Astrocyte of the cerebellum (primary cell): ENCODE data around the gene MEI1.
"Not testable (repeated sequence)": the region's sequence is repeated elsewhere in the genome, so short reads cannot be mapped to it uniquely, and the experiment has no call there.

Experiments used
- DNase-seq: peaks from one replicate; pipeline ENCODE4 v3.0.0-alpha.2; 2011; ENCODE audit warnings: low read depth
- H3K4me3 ChIP-seq: 2 replicates; pipeline ENCODE4 v1.5.1; 2011; ENCODE audit warnings: mild to moderate bottlenecking, low read depth, low read length, moderate library complexity
- in situ Hi-C: cut with HindIII; loops from 2 replicates; pipeline ENCODE4 v1.10.0; 2017; ENCODE audit warnings: low sequenced_read_pairs
- TF ChIP-seq, protein P1 (sequence below): IDR thresholded peaks from 2 replicates; pipeline ENCODE4 v1.5.1; 2012; ENCODE audit warnings: low read length, low read depth, moderate library complexity, mild to moderate bottlenecking; ENCODE audit errors: missing control alignments

Gene MEI1

GRCh38 chr22:41732096-41732772 lies 32.9 kb downstream of the MEI1 start:
- TF ChIP-seq, protein P1, sequence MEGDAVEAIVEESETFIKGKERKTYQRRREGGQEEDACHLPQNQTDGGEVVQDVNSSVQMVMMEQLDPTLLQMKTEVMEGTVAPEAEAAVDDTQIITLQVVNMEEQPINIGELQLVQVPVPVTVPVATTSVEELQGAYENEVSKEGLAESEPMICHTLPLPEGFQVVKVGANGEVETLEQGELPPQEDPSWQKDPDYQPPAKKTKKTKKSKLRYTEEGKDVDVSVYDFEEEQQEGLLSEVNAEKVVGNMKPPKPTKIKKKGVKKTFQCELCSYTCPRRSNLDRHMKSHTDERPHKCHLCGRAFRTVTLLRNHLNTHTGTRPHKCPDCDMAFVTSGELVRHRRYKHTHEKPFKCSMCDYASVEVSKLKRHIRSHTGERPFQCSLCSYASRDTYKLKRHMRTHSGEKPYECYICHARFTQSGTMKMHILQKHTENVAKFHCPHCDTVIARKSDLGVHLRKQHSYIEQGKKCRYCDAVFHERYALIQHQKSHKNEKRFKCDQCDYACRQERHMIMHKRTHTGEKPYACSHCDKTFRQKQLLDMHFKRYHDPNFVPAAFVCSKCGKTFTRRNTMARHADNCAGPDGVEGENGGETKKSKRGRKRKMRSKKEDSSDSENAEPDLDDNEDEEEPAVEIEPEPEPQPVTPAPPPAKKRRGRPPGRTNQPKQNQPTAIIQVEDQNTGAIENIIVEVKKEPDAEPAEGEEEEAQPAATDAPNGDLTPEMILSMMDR: no peak
- in situ Hi-C loops: no loop called here
- DNase-seq: no peak
- H3K4me3 ChIP-seq: no peak overlapping the region

DNA sequence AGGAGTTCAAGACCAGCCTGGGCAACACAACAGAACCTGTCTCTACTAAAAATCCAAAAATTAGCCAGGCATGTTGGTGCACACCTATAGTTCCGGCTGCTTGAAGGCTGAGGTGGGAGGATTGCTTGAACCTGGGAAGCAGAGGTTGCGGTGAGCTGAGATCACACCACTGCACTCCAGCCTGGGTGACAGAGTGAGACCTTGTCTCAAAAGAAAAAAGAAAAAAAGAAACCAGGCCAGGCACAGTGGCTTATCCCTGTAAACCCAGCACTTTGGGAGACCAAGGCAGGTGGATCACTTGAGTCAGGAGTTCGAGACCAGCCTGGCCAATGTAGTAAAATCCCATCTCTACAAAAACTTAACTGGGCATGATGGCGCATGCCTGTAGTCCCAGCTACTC lies 33.9 kb downstream of the MEI1 start:
- in situ Hi-C loops, DNase-seq, H3K4me3 ChIP-seq: not testable (repeated sequence)

- in situ Hi-C loops: no loop called here
- TF ChIP-seq, protein P1: no peak
- no peak overlapping the region for H3K4me3 ChIP-seq
- no peak for DNase-seq
These were observed 40.3 kb downstream of the MEI1 start for GRCh38 chr22:41739576-41739975.

- H3K4me3 ChIP-seq: no peak overlapping the region
- TF ChIP-seq, protein P1: peak; percentile 16
- no peak for DNase-seq
- in situ Hi-C loops: loop anchor here (5.0 kb wide), 3 partner anchors 34 to 154 kb away; partner anchors contain the start of gene MEI1
These were observed 43.6 kb downstream of the MEI1 start for GRCh38 chr22:41742918-41743317.

DNA sequence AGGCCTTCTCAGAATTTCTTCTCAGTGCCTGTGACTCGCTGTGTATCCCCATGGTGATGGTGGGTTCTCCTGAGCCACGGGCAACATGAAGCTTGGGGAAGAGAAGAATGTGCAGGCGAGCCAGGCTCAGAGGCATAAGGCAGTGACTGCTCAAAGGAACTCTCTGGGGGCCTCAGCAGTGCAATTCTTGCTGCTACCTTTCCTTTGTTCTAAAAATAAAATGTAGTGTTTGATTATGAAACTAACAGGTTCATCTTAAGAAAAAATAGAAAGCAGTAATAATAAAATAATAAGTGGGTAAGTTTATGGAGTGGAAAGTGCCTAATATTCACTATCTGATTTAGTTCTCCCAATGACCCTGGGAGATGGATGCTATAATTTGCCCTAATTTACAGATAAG lies 46.7 kb downstream of the MEI1 start:
- in situ Hi-C loops: no loop called here
- no peak for DNase-seq
- TF ChIP-seq, protein P1: no peak
- no peak overlapping the region for H3K4me3 ChIP-seq

DNA sequence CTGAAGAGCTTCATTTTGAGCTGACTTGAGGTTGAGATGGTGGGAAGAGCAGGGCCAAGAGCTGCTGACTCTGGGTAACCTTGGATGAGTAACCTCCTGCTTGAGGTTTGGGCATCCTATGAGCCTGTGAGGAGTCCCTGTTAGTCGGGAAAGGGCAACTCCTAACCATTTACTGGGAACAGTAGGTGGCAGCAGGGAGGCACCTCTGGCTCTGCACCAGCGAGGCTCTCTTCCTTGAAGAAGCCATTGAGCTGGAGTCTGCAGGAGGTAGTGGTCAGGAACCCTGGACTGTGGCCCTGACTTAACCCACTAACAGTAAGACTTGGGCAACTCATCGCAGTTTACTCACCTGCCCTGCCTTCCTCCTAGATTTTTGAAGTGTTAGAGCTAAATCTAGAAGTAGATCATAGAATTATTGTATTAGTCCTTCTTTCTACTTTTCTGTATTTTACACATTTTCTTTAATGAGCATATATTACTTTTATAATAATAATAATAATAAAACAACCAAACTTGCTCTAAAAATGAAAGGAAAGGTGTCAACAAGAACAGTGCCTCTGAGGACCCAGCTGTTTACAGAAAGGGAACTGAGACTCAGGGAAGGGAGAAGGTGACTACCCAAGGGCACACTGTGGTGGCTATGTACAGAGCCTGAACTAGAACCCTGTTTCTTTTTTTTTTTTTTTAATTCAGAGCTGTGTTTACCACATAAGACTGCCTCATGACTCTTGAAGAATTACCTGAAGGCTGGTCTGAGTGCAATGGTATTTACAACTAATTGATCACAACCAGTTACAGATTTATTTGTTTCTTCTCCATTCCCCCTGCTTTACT lies 47.5 kb downstream of the MEI1 start:
- in situ Hi-C loops: no loop called here
- TF ChIP-seq, protein P1: peak; percentile 88
- peak; percentile 80 for DNase-seq
- H3K4me3 ChIP-seq: no peak overlapping the region
